ENCODE data around the gene FGR.
A peak's percentile ranks its signal among the peaks of the same experiment; 100 is the strongest.

FGR gene

GRCh38 chr1:27589841-27590426 lies 45.1 kb downstream of the FGR start:
- no peak overlapping the region for H3K4me3 ChIP-seq (ENCODE audit: low read depth, low read length)

GRCh38 chr1:27589441-27589840 lies 45.5 kb downstream of the FGR start:
- H3K4me3 ChIP-seq (ENCODE audit: low read depth, low read length) = no peak overlapping the region

GRCh38 chr1:27588256-27589232 lies 46.4 kb downstream of the FGR start:
- H3K4me3 ChIP-seq (ENCODE audit: low read depth, low read length) = no peak overlapping the region

GRCh38 chr1:27585684-27586083 lies 49.3 kb downstream of the FGR start:
- H3K4me3 ChIP-seq (ENCODE audit: low read depth, low read length) = no peak overlapping the region

- H3K4me3 ChIP-seq (ENCODE audit: low read depth, low read length) = no peak overlapping the region
These were observed 50.5 kb downstream of the FGR start for GRCh38 chr1:27584453-27584852.

- H3K4me3 ChIP-seq (ENCODE audit: low read depth, low read length) = no peak overlapping the region
These were observed 51.5 kb downstream of the FGR start for GRCh38 chr1:27583479-27583878.

- no peak overlapping the region for H3K4me3 ChIP-seq (ENCODE audit: low read depth, low read length)
These were observed 53.2 kb downstream of the FGR start for GRCh38 chr1:27581823-27582243.

- no peak overlapping the region for H3K4me3 ChIP-seq (ENCODE audit: low read depth, low read length)
These were observed 57.3 kb downstream of the FGR start for GRCh38 chr1:27577504-27578188.

- no peak overlapping the region for H3K4me3 ChIP-seq (ENCODE audit: low read depth, low read length)
These were observed 58.2 kb downstream of the FGR start for GRCh38 chr1:27576806-27577227.

- peak overlapping the region; percentile 1 for H3K4me3 ChIP-seq (ENCODE audit: low read depth, low read length)
These were observed 59.1 kb downstream of the FGR start for GRCh38 chr1:27575840-27576331.

GRCh38 chr1:27574871-27575831 lies 59.8 kb downstream of the FGR start:
- peak overlapping the region; percentile 30 for H3K4me3 ChIP-seq (ENCODE audit: low read depth, low read length)

GRCh38 chr1:27574001-27574781 lies 60.8 kb downstream of the FGR start:
- no peak overlapping the region for H3K4me3 ChIP-seq (ENCODE audit: low read depth, low read length)

GRCh38 chr1:27572679-27573426 lies 62.1 kb downstream of the FGR start:
- no peak overlapping the region for H3K4me3 ChIP-seq (ENCODE audit: low read depth, low read length)

- no peak overlapping the region for H3K4me3 ChIP-seq (ENCODE audit: low read depth, low read length)
These were observed 62.8 kb downstream of the FGR start for GRCh38 chr1:27572019-27572678.

GRCh38 chr1:27571439-27572018 lies 63.5 kb downstream of the FGR start:
- no peak overlapping the region for H3K4me3 ChIP-seq (ENCODE audit: low read depth, low read length)

- no peak overlapping the region for H3K4me3 ChIP-seq (ENCODE audit: low read depth, low read length)
These were observed 64.2 kb downstream of the FGR start for GRCh38 chr1:27570784-27571183.

- H3K4me3 ChIP-seq (ENCODE audit: low read depth, low read length) = no peak overlapping the region
These were observed 64.6 kb downstream of the FGR start for GRCh38 chr1:27570356-27570755.

Data from iPS-11a (cell line).